ENCODE data around the gene SORCS1.

The SORCS1 gene

GRCh38 chr10:106551501-106552062, 612.9 kb downstream of the SORCS1 start:
- Histone ChIP-seq H3K4me3 (ENCODE audit: low read length) (no peak overlapping the region), H3K9me3 (ENCODE audit: control insufficient read depth, insufficient read depth, low read length) (peaks cover 5% of the 10 kb centered on the region; the same call in 1 of the 2 replicates), H3K36me3 (ENCODE audit: control insufficient read depth, low read length) (no peaks in the 10 kb centered on the region), H3K4me2 (ENCODE audit: low read length) (no peak overlapping the region), H3K4me1 (ENCODE audit: control insufficient read depth, low read length) (no peaks in the 10 kb centered on the region), H4K20me1 (ENCODE audit: control insufficient read depth, insufficient read depth, low read depth, low read length) (no peaks in the 10 kb centered on the region), H3K79me2 (ENCODE audit: control insufficient read depth, low read length) (no peaks in the 10 kb centered on the region), H3K27me3 (ENCODE audit: control insufficient read depth, low read length) (no peaks in the 10 kb centered on the region), H3F3A (ENCODE audit: control insufficient read depth, insufficient read depth) (no peaks in the 10 kb centered on the region), H3K27ac (ENCODE audit: low read depth, low read length) (no peak overlapping the region), H3K9me2 (replicated peaks; ENCODE audit: control insufficient read depth, low read length) (no peaks in the 10 kb centered on the region)
- TF ChIP-seq CTCF (IDR thresholded peaks at IDR 0.05; ENCODE audit: low read depth, low read length, poor library complexity, severe bottlenecking) (no peak), EZH2phosphoT487 (IDR thresholded peaks at IDR 0.05; ENCODE audit: borderline replicate concordance, low read length) (no peak)

GRCh38 chr10:106548832-106549231, 615.7 kb downstream of the SORCS1 start:
- Histone ChIP-seq H3K36me3 (ENCODE audit: control insufficient read depth, low read length) (no peaks in the 10 kb centered on the region), H4K20me1 (ENCODE audit: control insufficient read depth, insufficient read depth, low read depth, low read length) (no peaks in the 10 kb centered on the region), H3K27ac (ENCODE audit: low read depth, low read length) (no peak overlapping the region), H3K27me3 (ENCODE audit: control insufficient read depth, low read length) (no peaks in the 10 kb centered on the region), H3K79me2 (ENCODE audit: control insufficient read depth, low read length) (no peaks in the 10 kb centered on the region), H3K4me2 (ENCODE audit: low read length) (no peak overlapping the region), H3K4me1 (ENCODE audit: control insufficient read depth, low read length) (no peaks in the 10 kb centered on the region), H3K9me3 (ENCODE audit: control insufficient read depth, insufficient read depth, low read length) (peaks cover 5% of the 10 kb centered on the region; the same call in 1 of the 2 replicates), H3K9me2 (replicated peaks; ENCODE audit: control insufficient read depth, low read length) (no peaks in the 10 kb centered on the region), H3F3A (ENCODE audit: control insufficient read depth, insufficient read depth) (no peaks in the 10 kb centered on the region), H3K4me3 (ENCODE audit: low read length) (no peak overlapping the region)
- TF ChIP-seq CTCF (IDR thresholded peaks at IDR 0.05; ENCODE audit: low read depth, low read length, poor library complexity, severe bottlenecking) (no peak), EZH2phosphoT487 (IDR thresholded peaks at IDR 0.05; ENCODE audit: borderline replicate concordance, low read length) (no peak)

- H3K79me2 ChIP-seq (ENCODE audit: control insufficient read depth, low read length) = no peaks in the 10 kb centered on the region
- no peaks in the 10 kb centered on the region for H3K27me3 ChIP-seq (ENCODE audit: control insufficient read depth, low read length)
- H3K27ac ChIP-seq (ENCODE audit: low read depth, low read length) = no peak overlapping the region
- H3K9me2 ChIP-seq (replicated peaks; ENCODE audit: control insufficient read depth, low read length) = no peaks in the 10 kb centered on the region
- no peak overlapping the region for H3K4me3 ChIP-seq (ENCODE audit: low read length)
- H3F3A ChIP-seq (ENCODE audit: control insufficient read depth, insufficient read depth) = no peaks in the 10 kb centered on the region
- TF ChIP-seq CTCF (IDR thresholded peaks at IDR 0.05; ENCODE audit: low read depth, low read length, poor library complexity, severe bottlenecking) (no peak), EZH2phosphoT487 (IDR thresholded peaks at IDR 0.05; ENCODE audit: borderline replicate concordance, low read length) (no peak)
- H4K20me1 ChIP-seq (ENCODE audit: control insufficient read depth, insufficient read depth, low read depth, low read length) = no peaks in the 10 kb centered on the region
- H3K9me3 ChIP-seq (ENCODE audit: control insufficient read depth, insufficient read depth, low read length) = peaks cover 5% of the 10 kb centered on the region; the same call in 1 of the 2 replicates
- no peaks in the 10 kb centered on the region for H3K4me1 ChIP-seq (ENCODE audit: control insufficient read depth, low read length)
- no peaks in the 10 kb centered on the region for H3K36me3 ChIP-seq (ENCODE audit: control insufficient read depth, low read length)
- H3K4me2 ChIP-seq (ENCODE audit: low read length) = no peak overlapping the region
Measured at GRCh38 chr10:106547047-106547635, 617.4 kb downstream of the SORCS1 start.
